ENCODE results near the gene POFUT1. TPM values are rescaled to one million over a fixed set of nuclear protein-coding genes. Genes with fewer than 3 reads are reported as not detected.
"Not testable (repeated sequence)": the region's sequence is repeated elsewhere in the genome, so short reads cannot be mapped to it uniquely, and the experiment has no call there.

The POFUT1 gene
- polyA plus RNA-seq (2012; ENCODE audit: insufficient read depth, insufficient read length) = 22.8 TPM

GRCh38 chr20:32207626-32208498 is at the start of gene POFUT1, which contains the start of gene PLAGL2:
Gene POFUT1 (plus strand): TSS chr20:32207880. CDS start chr20:32207942, 62 bp downstream.
Gene PLAGL2 (minus strand): TSS chr20:32207743. CDS start chr20:32202178, 5,565 bp downstream.
- peak within 1 kb of the TSS; percentile 84 for H3K4me3 ChIP-seq (ENCODE audit: low read length)
- peak; percentile 74 for DNase-seq (ENCODE audit: low read depth, low spot score)

GRCh38 chr20:32158351-32158750 is 49.3 kb upstream of the POFUT1 start:
- no peak overlapping the region for H3K4me3 ChIP-seq (ENCODE audit: low read length)
- DNase-seq (ENCODE audit: low read depth, low spot score) = no peak

- no peak overlapping the region for H3K4me3 ChIP-seq (ENCODE audit: low read length)
- DNase-seq (ENCODE audit: low read depth, low spot score) = no peak
These were observed 48.6 kb upstream of the POFUT1 start for GRCh38 chr20:32158943-32159660.

GRCh38 chr20:32159766-32160221 is 47.9 kb upstream of the POFUT1 start:
- DNase-seq (ENCODE audit: low read depth, low spot score) = no peak
- no peak overlapping the region for H3K4me3 ChIP-seq (ENCODE audit: low read length)

GRCh38 chr20:32160341-32160740 is 47.3 kb upstream of the POFUT1 start:
- no peak for DNase-seq (ENCODE audit: low read depth, low spot score)

GRCh38 chr20:32162351-32162750 is 45.3 kb upstream of the POFUT1 start:
- no peak for DNase-seq (ENCODE audit: low read depth, low spot score)
- H3K4me3 ChIP-seq (ENCODE audit: low read length) = no peak overlapping the region

More at GRCh38 chr20:32160341-32160740, 47.3 kb upstream of the POFUT1 start:
- no peak overlapping the region for H3K4me3 ChIP-seq (ENCODE audit: low read length)

- H3K4me3 ChIP-seq (ENCODE audit: low read length) = no peak overlapping the region
- no peak for DNase-seq (ENCODE audit: low read depth, low spot score)
These were observed 43.7 kb upstream of the POFUT1 start for GRCh38 chr20:32163951-32164350.

- no peak for DNase-seq (ENCODE audit: low read depth, low spot score)
- H3K4me3 ChIP-seq (ENCODE audit: low read length) = no peak overlapping the region
These were observed 42.5 kb upstream of the POFUT1 start for GRCh38 chr20:32164984-32165735.

GRCh38 chr20:32165836-32166545 is 41.7 kb upstream of the POFUT1 start:
- no peak for DNase-seq (ENCODE audit: low read depth, low spot score)
- H3K4me3 ChIP-seq (ENCODE audit: low read length) = no peak overlapping the region

GRCh38 chr20:32167552-32167951 is 40.1 kb upstream of the POFUT1 start:
- DNase-seq (ENCODE audit: low read depth, low spot score) = no peak
- no peak overlapping the region for H3K4me3 ChIP-seq (ENCODE audit: low read length)

- DNase-seq (ENCODE audit: low read depth, low spot score) = no peak
- H3K4me3 ChIP-seq (ENCODE audit: low read length) = no peak overlapping the region
These were observed 39.3 kb upstream of the POFUT1 start for GRCh38 chr20:32168184-32168910.

GRCh38 chr20:32177696-32178095 is 30.0 kb upstream of the POFUT1 start:
- not testable (repeated sequence) for DNase-seq (ENCODE audit: low read depth, low spot score)

GRCh38 chr20:32179515-32179914 is 28.2 kb upstream of the POFUT1 start:
- DNase-seq (ENCODE audit: low read depth, low spot score) = no peak
- H3K4me3 ChIP-seq (ENCODE audit: low read length) = no peak overlapping the region

More at GRCh38 chr20:32177696-32178095, 30.0 kb upstream of the POFUT1 start:
- H3K4me3 ChIP-seq (ENCODE audit: low read length) = not testable (repeated sequence)

GRCh38 chr20:32179934-32180333 is 27.7 kb upstream of the POFUT1 start:
- DNase-seq (ENCODE audit: low read depth, low spot score) = no peak
- H3K4me3 ChIP-seq (ENCODE audit: low read length) = no peak overlapping the region

GRCh38 chr20:32181606-32182005 is 26.1 kb upstream of the POFUT1 start:
- no peak overlapping the region for H3K4me3 ChIP-seq (ENCODE audit: low read length)
- DNase-seq (ENCODE audit: low read depth, low spot score) = no peak

GRCh38 chr20:32183947-32184635 is 23.6 kb upstream of the POFUT1 start:
- no peak for DNase-seq (ENCODE audit: low read depth, low spot score)

GRCh38 chr20:32184961-32185603 is 22.6 kb upstream of the POFUT1 start:
- H3K4me3 ChIP-seq (ENCODE audit: low read length) = no peak overlapping the region
- no peak for DNase-seq (ENCODE audit: low read depth, low spot score)

More at GRCh38 chr20:32183947-32184635, 23.6 kb upstream of the POFUT1 start:
- H3K4me3 ChIP-seq (ENCODE audit: low read length) = no peak overlapping the region
